SH-SY5Y (cell line): Measurements from ENCODE around the gene TLE6.

Source experiments
- GATA2 ChIP-seq: IDR thresholded peaks from 2 replicates; pipeline ENCODE4 v1.6.1; 2011; ENCODE audit warnings: mild to moderate bottlenecking, low read depth, low read length
- GATA3 ChIP-seq: IDR thresholded peaks from 2 replicates; pipeline ENCODE4 v1.6.1; 2011; ENCODE audit warnings: low read depth, mild to moderate bottlenecking, low read length, moderate library complexity

- no peak for TF ChIP-seq GATA2
- no peak for TF ChIP-seq GATA3
These were observed 16.2 kb downstream of the TLE6 start for GRCh38 chr19:2993579-2993978.
